Measurements from ENCODE around the gene UBTD2.

Gene UBTD2

DNA sequence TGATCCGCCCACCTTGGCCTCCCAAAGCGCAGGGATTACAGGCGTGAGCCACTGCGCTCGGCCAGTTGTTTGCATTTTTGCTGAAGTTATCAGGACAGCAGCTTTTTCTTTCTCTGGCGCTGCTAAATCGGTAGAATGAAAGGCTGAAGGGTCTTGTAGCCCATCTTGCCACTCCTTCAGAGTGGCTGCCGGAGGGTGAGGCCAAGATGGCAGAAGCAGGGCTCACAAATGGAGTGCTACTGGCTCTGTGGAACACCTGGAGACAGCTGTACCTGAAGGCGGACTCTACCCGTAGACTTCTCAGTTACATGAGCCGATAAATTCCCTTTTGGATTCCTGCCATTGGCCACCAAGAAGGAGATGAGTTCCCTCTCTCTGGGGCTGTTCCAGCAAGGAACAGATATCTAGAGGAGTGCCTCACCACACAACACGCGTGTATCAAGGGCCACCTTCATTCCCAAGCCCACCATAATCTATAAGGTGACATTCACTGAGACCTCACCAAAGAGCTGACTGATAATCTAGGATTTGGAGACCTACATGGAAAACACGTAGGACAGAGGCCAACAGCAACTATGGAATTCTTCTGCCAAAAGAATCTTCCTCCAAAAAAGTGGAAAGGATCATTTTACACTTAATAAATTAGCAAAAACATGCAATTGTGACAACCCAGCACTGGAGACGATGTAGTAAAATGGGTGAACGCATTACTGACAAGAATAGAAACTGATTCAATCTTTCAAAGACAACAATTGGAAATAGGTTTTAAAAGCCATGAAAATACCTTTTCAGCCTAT, 117.3 kb downstream of the UBTD2 start:
- DNase-seq: no peak

DNA sequence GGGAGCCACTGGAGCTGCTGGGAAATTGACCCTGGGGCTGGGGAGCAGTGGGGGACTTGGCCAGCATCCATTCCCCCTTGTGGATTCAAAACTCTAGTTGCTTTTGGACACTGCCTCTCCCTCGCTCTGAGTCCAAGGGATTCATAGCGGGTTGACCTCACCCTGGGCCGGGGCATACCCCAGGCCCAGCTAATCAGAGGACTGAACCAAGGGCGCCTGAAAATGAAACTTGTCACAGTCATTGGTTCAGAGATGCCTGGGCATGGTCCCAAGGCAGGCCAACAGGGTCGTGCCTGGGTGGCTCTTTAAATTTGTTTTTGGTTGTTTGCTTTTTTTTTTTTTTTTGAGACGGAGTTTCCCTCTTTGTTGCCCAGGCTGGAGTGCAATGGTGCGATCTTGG, 118.1 kb downstream of the UBTD2 start:
- DNase-seq: no peak

DNA sequence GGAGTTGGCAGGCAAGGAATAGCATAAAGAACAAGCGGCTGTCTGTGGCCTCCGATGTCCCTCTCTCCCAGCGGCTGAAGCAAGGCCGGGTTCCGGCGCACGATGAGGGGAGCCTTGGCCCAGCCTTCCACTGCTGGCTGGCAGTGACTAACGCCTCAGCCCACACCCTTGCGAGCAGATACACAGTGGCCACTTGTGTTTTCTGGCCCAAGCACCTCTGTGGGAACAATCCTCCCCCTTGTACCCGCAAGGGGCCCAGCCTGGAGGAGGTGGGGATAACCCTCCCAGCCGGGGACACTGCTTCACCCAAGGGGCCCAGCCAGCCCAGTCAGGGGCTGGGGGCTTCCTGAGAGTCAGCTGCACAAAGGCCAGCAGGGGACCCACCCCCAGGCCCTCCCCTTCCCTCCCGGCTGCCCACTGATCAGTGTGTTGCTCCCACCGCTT, 118.8 kb downstream of the UBTD2 start:
- DNase-seq: no peak

DNA sequence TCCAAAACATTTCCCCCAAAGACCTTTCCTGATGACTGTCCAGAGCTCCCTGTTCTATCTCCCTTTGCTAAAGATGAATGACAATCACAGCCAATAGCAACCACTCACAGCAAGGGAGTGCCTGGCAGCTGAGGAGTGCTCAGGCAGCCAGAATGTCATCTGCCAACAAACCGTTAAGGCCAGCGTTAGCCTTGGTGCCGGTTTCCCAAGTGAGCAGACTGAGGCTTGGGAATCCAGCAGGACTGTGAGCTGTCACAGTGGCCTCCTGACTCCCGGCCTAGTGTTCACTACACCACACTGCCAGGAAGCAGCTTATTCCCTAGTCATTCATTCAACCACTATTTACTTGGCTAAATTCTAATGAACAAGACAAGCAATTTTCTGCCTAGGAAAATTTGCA, 120.2 kb downstream of the UBTD2 start:
- DNase-seq: no peak

DNA sequence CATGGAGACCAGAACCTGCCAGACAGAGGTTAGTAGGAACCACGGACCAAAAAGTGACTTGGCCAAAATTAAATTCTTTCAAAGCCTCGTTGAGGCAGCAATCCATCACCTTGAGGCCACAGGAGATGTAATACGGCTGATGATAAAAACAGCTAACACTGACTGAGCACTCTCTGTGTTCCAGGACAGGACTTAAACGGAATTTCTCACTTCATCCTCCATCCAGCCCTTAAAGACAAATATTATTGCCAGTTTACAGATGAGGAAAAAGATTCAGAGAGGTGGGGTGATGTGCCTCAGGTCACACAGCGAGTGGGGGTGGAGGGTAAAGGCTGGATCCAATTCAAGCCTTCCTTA, 120.6 kb downstream of the UBTD2 start:
- DNase-seq: no peak

DNA sequence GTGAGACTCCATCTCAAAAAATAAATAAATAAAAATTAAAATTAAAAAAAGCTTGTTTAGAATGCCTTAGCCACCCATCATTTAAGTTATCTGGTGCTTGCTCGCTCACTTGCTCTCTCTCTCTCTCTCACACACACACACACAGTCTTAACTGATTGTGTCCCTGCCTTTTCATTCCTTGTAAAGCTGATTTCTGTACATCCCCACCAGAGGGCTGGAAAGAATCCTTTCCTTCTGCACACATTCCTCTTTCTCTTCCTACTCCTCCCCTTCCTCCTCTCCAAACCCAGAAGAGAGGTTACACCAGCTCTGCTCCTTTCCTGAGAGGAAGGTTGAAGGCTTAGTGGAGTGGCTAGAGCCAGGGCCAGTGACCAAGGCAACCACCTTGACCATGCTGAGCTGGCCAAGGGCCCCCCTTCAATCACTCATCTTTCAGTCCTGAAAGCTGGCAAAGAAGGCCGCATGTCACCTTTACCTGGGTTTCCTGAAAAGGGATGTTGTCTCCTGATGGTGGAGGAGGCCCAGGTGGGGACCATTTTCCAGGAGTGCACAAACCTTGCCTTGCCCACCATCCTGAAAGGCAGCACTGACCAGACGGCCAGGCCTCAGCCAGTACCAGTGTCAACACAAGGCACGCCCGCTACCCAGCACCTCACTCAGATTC, 121.1 kb downstream of the UBTD2 start:
- DNase-seq: no peak

DNA sequence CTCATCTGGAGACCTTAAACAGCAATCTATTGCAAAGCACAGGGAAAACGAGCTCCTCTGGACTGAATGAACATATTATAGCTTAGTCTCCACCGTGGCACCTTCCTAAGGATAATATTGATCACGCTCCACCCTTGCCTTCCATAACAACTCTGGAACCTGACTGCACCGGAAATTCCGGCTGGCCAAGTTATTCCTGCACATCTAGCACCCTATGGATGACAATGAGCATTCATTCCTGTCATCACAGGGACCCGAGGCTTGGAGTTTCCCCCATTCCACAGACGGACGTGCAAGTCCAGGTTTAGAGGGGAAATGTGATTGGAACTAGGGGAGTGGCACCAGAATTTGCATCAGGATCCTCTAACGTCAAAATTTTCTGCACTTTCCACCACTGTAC, 123.1 kb downstream of the UBTD2 start:
- DNase-seq: no peak

All from retina (tissue), 1 donor.